ENCODE measurements around the gene GNAT3. TPM values are rescaled to one million over a fixed set of nuclear protein-coding genes. Genes with fewer than 3 reads are reported as not detected.

GNAT3 gene
- total RNA-seq, 1 experiment from 2014 or later = not detected

DNA sequence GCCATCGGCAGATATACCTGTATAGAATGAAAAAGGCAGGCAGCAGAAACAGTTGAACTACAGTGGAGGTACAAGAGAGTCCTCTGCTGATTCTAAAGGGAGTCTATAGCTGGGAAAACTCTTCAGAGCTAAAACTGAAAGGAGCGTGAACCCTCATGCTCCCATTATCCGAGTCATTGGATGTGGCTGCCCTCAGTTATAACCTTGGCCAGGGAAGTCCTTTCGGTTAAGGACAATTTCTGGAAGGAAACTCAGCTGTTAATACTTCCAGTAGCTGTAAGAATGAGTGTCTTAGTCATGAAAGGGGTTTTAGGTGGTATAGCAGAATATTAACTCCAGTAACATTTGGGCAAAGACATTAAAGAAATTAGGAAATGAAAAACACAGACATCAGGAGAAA, 14.6 kb upstream of the GNAT3 start:
- no peaks in the 10 kb centered on the region; the same call in 1 of the 2 replicates for H3K9me3 ChIP-seq (replicated peaks)
- DNase-seq (ENCODE audit: low read depth in 1 of 2, low spot score in 2 of 2) = no peak
- no peaks in the 10 kb centered on the region for H3K27me3 ChIP-seq (replicated peaks)

DNA sequence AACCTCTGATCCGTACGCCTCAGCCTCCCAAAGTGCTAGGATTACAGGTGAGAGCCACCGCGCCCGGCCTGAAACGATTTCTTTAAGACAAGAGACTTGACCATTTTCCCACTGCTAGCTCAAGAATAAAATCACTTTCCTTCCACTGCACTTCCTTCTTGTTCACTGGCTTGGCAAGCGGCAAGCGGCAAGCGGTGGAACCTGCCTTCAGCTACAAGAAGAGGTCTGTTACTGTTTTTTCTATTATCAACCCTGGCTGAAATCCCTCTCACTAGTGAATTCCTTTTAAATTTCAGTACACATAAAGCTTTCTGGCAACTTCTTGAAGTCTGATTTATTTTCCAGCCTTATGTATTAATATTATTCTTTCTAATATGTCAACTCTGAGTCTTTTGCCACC, 12.8 kb upstream of the GNAT3 start:
- Histone ChIP-seq H3K9me3 (replicated peaks) (no peaks in the 10 kb centered on the region; the same call in 1 of the 2 replicates), H3K4me3 (no peak overlapping the region), H3K27ac (no peak overlapping the region), H3K36me3 (no peaks in the 10 kb centered on the region), H3K27me3 (replicated peaks) (no peaks in the 10 kb centered on the region), H3K4me1 (replicated peaks) (no peaks in the 10 kb centered on the region)
- no peak for DNase-seq (ENCODE audit: low read depth in 1 of 2, low spot score in 2 of 2)

More for the DNA sequence above, 14.6 kb upstream of the GNAT3 start:
- no peaks in the 10 kb centered on the region for H3K4me1 ChIP-seq (replicated peaks)
- H3K27ac ChIP-seq = no peak overlapping the region
- no peak overlapping the region for H3K4me3 ChIP-seq
- H3K36me3 ChIP-seq = no peaks in the 10 kb centered on the region

DNA sequence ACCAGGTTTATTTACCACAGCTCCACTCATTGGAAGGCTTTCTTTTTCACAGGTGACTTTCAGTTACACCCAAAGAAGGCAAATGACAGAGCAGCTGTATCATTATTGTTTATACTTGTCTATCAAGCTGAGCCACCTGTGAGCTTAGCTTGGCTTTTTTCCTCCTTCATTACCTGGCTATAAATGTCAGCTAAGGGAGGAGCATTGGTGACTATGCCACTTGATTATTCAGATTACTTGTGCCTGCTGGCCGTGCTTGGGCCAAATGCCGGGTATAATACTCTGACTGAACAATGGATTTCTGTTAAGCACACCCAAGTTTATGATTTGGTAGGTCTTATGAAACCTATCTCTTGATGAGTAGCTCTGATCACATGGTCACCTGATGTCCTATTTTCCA, 9.9 kb upstream of the GNAT3 start:
- no peak overlapping the region for H3K27ac ChIP-seq
- H3K4me3 ChIP-seq = no peak overlapping the region
- H3K4me1 ChIP-seq (replicated peaks) = no peaks in the 10 kb centered on the region
- H3K36me3 ChIP-seq = no peaks in the 10 kb centered on the region
- no peak for DNase-seq (ENCODE audit: low read depth in 1 of 2, low spot score in 2 of 2)
- H3K9me3 ChIP-seq (replicated peaks) = no peaks in the 10 kb centered on the region
- H3K27me3 ChIP-seq (replicated peaks) = 0 out of 2 replicates have a peak, but pooled peaks cover 3% of the 10 kb centered on the region

DNA sequence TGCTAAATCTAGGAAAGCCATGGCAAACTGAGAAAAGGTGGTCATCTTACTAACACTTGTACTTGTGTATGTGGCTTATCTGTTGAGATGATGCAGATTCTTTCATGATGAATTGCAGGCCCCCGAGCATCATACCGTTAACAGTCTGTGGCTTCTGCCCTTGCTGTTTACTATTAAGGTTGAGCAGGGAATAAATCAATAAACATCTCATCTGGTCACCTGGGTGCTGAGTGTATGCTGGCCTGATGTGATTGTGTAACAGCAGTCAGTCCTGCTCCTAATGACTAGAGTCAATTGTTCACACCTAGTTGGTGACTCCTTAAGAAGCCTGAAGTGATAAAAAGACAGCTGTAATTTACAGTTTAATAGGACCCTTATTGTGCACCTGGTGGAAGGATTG, 8.3 kb upstream of the GNAT3 start:
- Histone ChIP-seq H3K27me3 (replicated peaks) (0 out of 2 replicates have a peak, but pooled peaks cover 6% of the 10 kb centered on the region), H3K9me3 (replicated peaks) (no peaks in the 10 kb centered on the region), H3K4me3 (no peak overlapping the region), H3K4me1 (replicated peaks) (no peaks in the 10 kb centered on the region), H3K36me3 (no peaks in the 10 kb centered on the region), H3K27ac (no peak overlapping the region)
- no peak for DNase-seq (ENCODE audit: low read depth in 1 of 2, low spot score in 2 of 2)

DNA sequence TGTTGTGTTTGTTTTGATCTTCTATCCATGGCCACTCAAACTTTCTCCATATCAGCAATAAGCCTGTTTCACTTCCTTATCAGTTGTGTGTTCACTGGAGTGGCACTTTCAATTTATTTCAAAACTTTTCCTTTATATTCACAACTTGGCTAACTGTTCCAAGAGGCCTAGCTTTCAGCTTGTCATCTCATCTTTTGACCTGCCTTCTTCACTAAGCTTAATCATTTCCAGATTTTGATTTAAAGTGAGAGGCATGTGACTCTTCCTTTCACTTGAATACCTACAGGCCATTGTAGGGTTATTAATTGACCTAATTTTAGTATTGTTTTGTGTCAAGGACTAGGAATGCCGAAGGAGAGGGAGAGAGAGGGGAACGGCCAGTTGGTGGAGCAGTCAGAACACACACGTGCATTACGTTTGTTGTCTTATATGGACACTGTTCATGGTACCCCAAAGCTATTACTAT, 5.5 kb upstream of the GNAT3 start:
- H3K4me3 ChIP-seq = no peak overlapping the region
- H3K9me3 ChIP-seq (replicated peaks) = no peaks in the 10 kb centered on the region
- H3K27me3 ChIP-seq (replicated peaks) = 0 out of 2 replicates have a peak, but pooled peaks cover 6% of the 10 kb centered on the region
- no peak overlapping the region for H3K27ac ChIP-seq
- DNase-seq (ENCODE audit: low read depth in 1 of 2, low spot score in 2 of 2) = no peak
- no peaks in the 10 kb centered on the region for H3K4me1 ChIP-seq (replicated peaks)
- no peaks in the 10 kb centered on the region for H3K36me3 ChIP-seq

DNA sequence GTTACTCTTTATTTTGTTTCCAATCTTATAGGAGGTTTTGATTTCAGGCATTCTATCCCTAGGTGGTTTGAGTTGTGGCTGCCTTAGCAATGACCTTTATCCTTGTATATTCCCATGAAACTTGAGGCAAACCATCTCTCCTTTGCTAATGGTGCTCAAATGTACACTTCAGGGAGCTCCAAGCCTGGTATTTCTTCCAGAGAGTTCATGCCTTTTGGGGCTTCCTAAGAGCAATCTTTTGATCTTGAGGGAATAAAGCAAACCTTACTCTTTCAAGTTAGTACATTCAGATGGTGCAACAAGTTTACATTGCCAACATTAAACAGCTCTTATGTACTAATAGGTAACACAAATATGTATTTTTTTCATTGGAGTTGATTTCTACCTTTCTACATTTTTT, 3.4 kb upstream of the GNAT3 start:
- no peaks in the 10 kb centered on the region for H3K36me3 ChIP-seq
- no peak overlapping the region for H3K27ac ChIP-seq
- H3K27me3 ChIP-seq (replicated peaks) = 0 out of 2 replicates have a peak, but pooled peaks cover 6% of the 10 kb centered on the region
- no peak for DNase-seq (ENCODE audit: low read depth in 1 of 2, low spot score in 2 of 2)
- H3K9me3 ChIP-seq (replicated peaks) = no peaks in the 10 kb centered on the region
- H3K4me1 ChIP-seq (replicated peaks) = no peaks in the 10 kb centered on the region
- no peak overlapping the region for H3K4me3 ChIP-seq

DNA sequence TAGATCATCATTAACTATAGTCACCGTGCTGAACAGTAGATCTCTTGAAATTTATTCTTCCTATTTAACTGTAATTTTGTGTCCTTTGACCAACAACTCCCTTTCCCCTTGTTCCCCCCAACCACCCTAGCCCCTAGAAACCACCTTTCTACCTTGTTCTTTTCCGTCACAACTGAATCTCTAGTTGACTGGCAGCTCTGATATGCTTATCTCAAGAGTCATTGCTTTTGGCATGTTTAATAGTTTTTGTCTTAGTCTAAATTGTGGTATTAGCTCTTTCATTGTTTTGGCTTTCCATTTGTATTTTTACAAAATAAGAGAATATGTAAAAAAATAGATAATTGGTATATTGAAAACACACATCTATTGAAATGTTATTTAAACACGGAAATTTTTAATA, 1.8 kb downstream of the GNAT3 start:
- no peaks in the 10 kb centered on the region for H3K4me1 ChIP-seq (replicated peaks)
- H3K36me3 ChIP-seq = no peaks in the 10 kb centered on the region
- no peak overlapping the region for H3K4me3 ChIP-seq
- H3K9me3 ChIP-seq (replicated peaks) = no peaks in the 10 kb centered on the region
- no peak overlapping the region for H3K27ac ChIP-seq
- H3K27me3 ChIP-seq (replicated peaks) = no peaks in the 10 kb centered on the region
- DNase-seq (ENCODE audit: low read depth in 1 of 2, low spot score in 2 of 2) = no peak

DNA sequence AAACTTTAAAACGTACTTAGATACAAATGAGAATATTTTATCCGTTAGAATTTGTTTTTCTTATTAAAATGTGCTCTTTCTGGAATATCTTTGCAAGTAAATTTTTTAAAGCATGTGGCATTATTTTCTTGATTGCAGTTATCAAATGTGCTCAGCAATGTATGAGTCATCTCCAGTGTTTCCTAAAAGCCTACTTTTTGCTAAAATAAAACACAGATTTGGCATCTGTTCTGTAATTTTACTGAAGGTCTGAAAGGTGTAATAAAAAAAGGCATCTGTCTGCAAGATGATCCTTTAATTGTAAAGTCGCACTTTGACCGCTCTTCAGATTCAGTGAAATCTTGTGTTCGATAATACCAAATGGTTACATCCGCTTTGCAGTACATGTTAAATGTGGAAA, 3.4 kb downstream of the GNAT3 start:
- Histone ChIP-seq H3K36me3 (no peaks in the 10 kb centered on the region), H3K4me3 (no peak overlapping the region), H3K27ac (no peak overlapping the region), H3K27me3 (replicated peaks) (no peaks in the 10 kb centered on the region), H3K4me1 (replicated peaks) (no peaks in the 10 kb centered on the region), H3K9me3 (replicated peaks) (no peaks in the 10 kb centered on the region)
- DNase-seq (ENCODE audit: low read depth in 1 of 2, low spot score in 2 of 2) = no peak

DNA sequence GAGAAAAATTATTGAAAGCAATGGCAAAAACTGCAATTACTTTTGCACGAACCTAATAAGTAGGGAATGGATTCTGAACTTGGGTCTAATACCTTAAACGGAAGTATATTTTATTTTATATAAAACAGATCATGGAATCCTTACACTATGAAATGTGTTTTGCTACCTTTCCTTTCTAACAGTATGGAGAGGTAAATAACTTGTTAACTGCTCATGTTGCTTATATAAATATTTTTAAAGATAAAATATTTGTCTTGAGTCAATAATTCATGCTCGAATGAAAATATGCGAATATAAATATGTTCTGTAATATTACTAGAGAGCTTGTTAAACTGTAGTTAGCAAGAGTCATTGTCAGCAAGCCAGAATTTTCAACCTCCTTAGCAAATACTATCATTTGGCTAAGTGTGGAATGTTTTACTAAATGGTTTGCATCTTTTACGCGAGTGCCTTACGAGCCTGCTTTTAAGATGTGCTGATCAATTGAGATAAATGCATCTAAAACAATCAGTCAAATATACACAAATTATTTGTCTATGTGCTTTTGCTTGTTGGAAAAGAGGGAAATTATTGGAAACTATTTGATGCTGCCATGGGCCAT, 5.9 kb downstream of the GNAT3 start:
- no peak overlapping the region for H3K4me3 ChIP-seq
- H3K27me3 ChIP-seq (replicated peaks) = no peaks in the 10 kb centered on the region
- no peaks in the 10 kb centered on the region for H3K36me3 ChIP-seq
- no peaks in the 10 kb centered on the region for H3K9me3 ChIP-seq (replicated peaks)
- H3K27ac ChIP-seq = no peak overlapping the region
- no peak for DNase-seq (ENCODE audit: low read depth in 1 of 2, low spot score in 2 of 2)
- H3K4me1 ChIP-seq (replicated peaks) = no peaks in the 10 kb centered on the region

DNA sequence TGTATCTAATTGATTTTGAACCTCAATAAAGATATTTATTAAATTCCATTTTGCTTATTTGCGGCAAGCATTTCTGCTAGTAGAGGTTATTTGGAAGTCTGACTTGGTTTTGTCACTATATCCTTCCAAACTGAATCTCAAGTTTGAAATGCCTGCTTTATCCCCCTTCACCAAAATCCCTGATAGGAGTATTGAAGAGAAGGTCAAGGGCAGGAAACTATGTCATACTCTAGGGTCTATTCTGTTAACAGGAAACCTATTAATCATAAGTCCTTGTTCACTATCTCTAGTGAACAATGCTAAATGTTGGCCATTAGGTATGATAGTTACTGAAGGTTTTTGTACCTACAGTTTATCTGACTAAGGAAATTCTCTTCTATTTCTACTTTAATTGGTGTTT, 11.5 kb downstream of the GNAT3 start:
- H3K27ac ChIP-seq = no peak overlapping the region

DNA sequence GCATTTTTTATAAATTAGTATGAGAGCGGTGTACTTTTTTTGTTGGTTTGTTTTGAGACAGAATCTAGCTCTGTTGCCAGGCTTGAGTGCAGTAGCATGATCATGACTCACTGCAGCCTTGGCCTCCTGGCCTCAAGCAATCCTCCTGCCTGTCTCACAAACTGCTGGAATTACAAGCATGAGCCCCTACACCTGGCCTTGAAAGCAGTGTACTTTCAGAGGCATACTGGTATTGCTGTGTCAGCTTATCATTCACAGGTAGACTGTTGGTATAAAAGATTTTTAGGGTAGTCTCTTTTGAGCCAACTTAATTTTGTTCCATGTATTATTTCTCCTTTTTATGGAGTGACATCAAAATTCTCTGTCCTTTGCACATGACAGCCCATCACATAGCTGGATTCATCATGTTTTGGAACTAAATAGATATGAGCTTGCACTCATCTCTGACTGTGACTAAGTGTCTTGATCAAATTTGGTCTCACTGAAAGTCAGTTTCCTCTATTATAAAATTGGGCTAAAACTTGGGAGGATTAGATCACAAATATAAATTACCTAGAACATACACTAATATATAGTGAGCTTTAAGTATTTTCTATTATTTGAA, 12.4 kb downstream of the GNAT3 start:
- H3K4me3 ChIP-seq = no peak overlapping the region
- no peaks in the 10 kb centered on the region for H3K36me3 ChIP-seq
- no peaks in the 10 kb centered on the region for H3K9me3 ChIP-seq (replicated peaks)
- H3K27me3 ChIP-seq (replicated peaks) = no peaks in the 10 kb centered on the region
- peaks cover 20% of the 10 kb centered on the region for H3K4me1 ChIP-seq (replicated peaks)
- H3K27ac ChIP-seq = peak overlapping the region; percentile 66
- peak; percentile 50 to 62 for DNase-seq (ENCODE audit: low read depth in 1 of 2, low spot score in 2 of 2)

More for the DNA sequence above, 11.5 kb downstream of the GNAT3 start:
- no peaks in the 10 kb centered on the region for H3K9me3 ChIP-seq (replicated peaks)
- H3K27me3 ChIP-seq (replicated peaks) = no peaks in the 10 kb centered on the region
- no peaks in the 10 kb centered on the region for H3K36me3 ChIP-seq
- peaks cover 20% of the 10 kb centered on the region for H3K4me1 ChIP-seq (replicated peaks)
- DNase-seq (ENCODE audit: low read depth in 1 of 2, low spot score in 2 of 2) = no peak
- no peak overlapping the region for H3K4me3 ChIP-seq

DNA sequence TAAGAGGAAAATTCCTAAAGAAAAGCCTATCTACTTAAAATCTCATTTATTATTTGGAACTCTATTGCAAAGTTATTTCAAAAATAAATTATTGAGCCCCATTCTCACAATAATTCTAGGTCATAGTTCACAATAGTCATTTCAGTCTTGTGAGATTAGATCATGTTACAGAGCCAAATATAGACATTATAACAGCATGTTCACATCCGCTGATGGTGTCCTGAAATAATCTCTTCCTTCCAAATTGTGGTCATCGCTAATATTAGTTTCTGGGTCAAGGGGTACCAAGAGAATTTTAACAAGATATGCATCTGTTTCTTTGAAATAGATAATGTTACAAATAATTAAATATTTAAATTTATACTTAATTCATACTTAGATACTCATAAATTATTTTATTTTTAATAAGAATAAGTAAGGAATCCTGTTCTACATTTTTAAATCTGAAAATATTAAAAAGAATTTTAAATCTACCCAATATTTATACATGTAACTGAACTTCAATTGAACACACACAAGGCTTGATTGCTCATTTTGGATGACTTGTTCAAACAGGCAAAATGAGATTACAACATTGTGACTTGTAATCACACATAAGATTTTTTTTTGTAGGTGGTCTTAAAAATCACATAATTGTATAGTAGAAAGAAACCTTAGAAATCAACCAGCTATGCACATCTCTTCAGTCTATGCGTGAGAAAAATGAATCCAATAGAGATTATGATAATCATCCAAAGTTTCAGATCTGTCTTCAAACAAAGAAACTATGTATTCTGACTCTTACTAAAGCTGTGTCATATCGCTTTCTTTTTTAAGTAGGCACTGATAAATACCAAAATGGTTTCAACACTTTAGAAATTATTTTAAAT, 13.1 kb downstream of the GNAT3 start:
- no peak for DNase-seq (ENCODE audit: low read depth in 1 of 2, low spot score in 2 of 2)
- Histone ChIP-seq H3K27ac (peak overlapping the region; percentile 66), H3K9me3 (replicated peaks) (no peaks in the 10 kb centered on the region), H3K4me3 (no peak overlapping the region), H3K27me3 (replicated peaks) (no peaks in the 10 kb centered on the region), H3K4me1 (replicated peaks) (peaks cover 20% of the 10 kb centered on the region), H3K36me3 (no peaks in the 10 kb centered on the region)

DNA sequence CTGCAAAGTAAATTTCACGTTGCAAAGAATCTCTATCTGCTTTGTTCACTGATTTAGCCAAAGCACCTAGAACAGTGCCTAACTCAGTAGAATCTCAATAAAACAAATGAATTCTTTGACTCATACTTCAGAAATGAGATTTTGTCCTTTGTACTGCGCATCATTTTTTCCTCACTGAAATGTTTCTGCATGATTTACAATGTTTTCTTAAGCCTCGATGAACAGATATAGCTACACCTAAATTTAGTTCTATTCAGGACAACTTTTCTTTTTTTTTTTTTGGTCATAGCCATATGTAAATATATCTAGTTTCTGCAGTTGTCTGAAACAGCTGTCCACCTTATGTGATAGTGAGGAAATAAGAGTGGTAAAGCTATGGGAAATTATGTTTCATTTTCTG, 15.3 kb downstream of the GNAT3 start:
- no peaks in the 10 kb centered on the region for H3K9me3 ChIP-seq (replicated peaks)
- H3K4me1 ChIP-seq (replicated peaks) = peaks cover 20% of the 10 kb centered on the region
- H3K36me3 ChIP-seq = no peaks in the 10 kb centered on the region
- no peak overlapping the region for H3K27ac ChIP-seq
- H3K4me3 ChIP-seq = no peak overlapping the region
- H3K27me3 ChIP-seq (replicated peaks) = no peaks in the 10 kb centered on the region
- DNase-seq (ENCODE audit: low read depth in 1 of 2, low spot score in 2 of 2) = no peak

All from SJSA1 (cell line).